Measurements from ENCODE around the gene SIGLEC12. TPM values are rescaled to one million over a fixed set of nuclear protein-coding genes. Genes with fewer than 3 reads are reported as not detected.

SIGLEC12 gene
- total RNA-seq, 3 donors from 2014 or later: 1.8 TPM; not detected in 2

GRCh38 chr19:51458051-51458645 is 43.5 kb downstream of the SIGLEC12 start, which contains the start of gene SIGLEC8:
TSS of gene SIGLEC8 (minus strand) at chr19:51458454. CDS start at chr19:51458387, 67 bp downstream.
- no peak for TF ChIP-seq CTCF (IDR thresholded peaks at IDR 0.05)
- TF ChIP-seq POLR2A (IDR thresholded peaks at IDR 0.05): no peak
- no peak for TF ChIP-seq POLR2AphosphoS5 (IDR thresholded peaks at IDR 0.05)
- Histone ChIP-seq H3K4me3 (no peak within 1 kb of the TSS), H3K27ac (no peak within 1 kb of the TSS), H3K4me1 (no peaks in the 10 kb centered on the region), H3K9me3 (no peaks in the 10 kb centered on the region), H3K27me3 (peaks cover 0 to 56% of the 10 kb centered on the region in 2 donors), H3K36me3 (no peaks in the 10 kb centered on the region)
- intact Hi-C loops (cut with DNase I; ENCODE audit: low total_unique reads): loop anchor here (10.0 kb wide), 1 partner anchor 553 kb away; no protein-coding TSS in a partner anchor
- DNase-seq (ENCODE audit: low spot score in 2 of 2): no peak

- no peaks in the 10 kb centered on the region for H3K36me3 ChIP-seq
- H3K27ac ChIP-seq: no peak overlapping the region
- no peak for TF ChIP-seq POLR2A (IDR thresholded peaks at IDR 0.05)
- no peak for TF ChIP-seq CTCF (IDR thresholded peaks at IDR 0.05)
- TF ChIP-seq POLR2AphosphoS5 (IDR thresholded peaks at IDR 0.05): no peak
- H3K27me3 ChIP-seq: peaks cover 0 to 51% of the 10 kb centered on the region in 2 donors
- no peak overlapping the region for H3K4me3 ChIP-seq
- H3K9me3 ChIP-seq: no peaks in the 10 kb centered on the region
- no peaks in the 10 kb centered on the region for H3K4me1 ChIP-seq
- intact Hi-C loops (cut with DNase I; ENCODE audit: low total_unique reads): loop anchor here (10.0 kb wide), 1 partner anchor 553 kb away; no protein-coding TSS in a partner anchor
- DNase-seq (ENCODE audit: low spot score in 2 of 2): no peak
Measured at GRCh38 chr19:51457351-51458013, 44.1 kb downstream of the SIGLEC12 start.

- Histone ChIP-seq H3K36me3 (no peaks in the 10 kb centered on the region), H3K27me3 (peaks cover 0 to 46% of the 10 kb centered on the region in 2 donors), H3K4me3 (no peak overlapping the region), H3K4me1 (no peaks in the 10 kb centered on the region), H3K9me3 (no peaks in the 10 kb centered on the region), H3K27ac (no peak overlapping the region)
- TF ChIP-seq CTCF (IDR thresholded peaks at IDR 0.05) (no peak), POLR2AphosphoS5 (IDR thresholded peaks at IDR 0.05) (no peak), POLR2A (IDR thresholded peaks at IDR 0.05) (no peak)
- DNase-seq (ENCODE audit: low spot score in 2 of 2): no peak
- intact Hi-C loops (cut with DNase I; ENCODE audit: low total_unique reads): loop anchor here (10.0 kb wide), 1 partner anchor 552 kb away; no protein-coding TSS in a partner anchor
Measured at GRCh38 chr19:51456541-51457290, 44.9 kb downstream of the SIGLEC12 start.

GRCh38 chr19:51450730-51451307 is 50.8 kb downstream of the SIGLEC12 start:
- intact Hi-C loops (cut with DNase I; ENCODE audit: low total_unique reads): loop anchor here (10.0 kb wide), 1 partner anchor 546 kb away; no protein-coding TSS in a partner anchor
- H3K4me1 ChIP-seq: no peaks in the 10 kb centered on the region
- DNase-seq (ENCODE audit: low spot score in 2 of 2): no peak
- H3K27me3 ChIP-seq: peaks cover 0 to 27% of the 10 kb centered on the region in 2 donors
- no peak overlapping the region for H3K4me3 ChIP-seq
- TF ChIP-seq CTCF (IDR thresholded peaks at IDR 0.05) (no peak), POLR2A (IDR thresholded peaks at IDR 0.05) (no peak), POLR2AphosphoS5 (IDR thresholded peaks at IDR 0.05) (no peak)
- H3K36me3 ChIP-seq: no peaks in the 10 kb centered on the region
- no peaks in the 10 kb centered on the region for H3K9me3 ChIP-seq
- H3K27ac ChIP-seq: no peak overlapping the region
